HG03521 (cell line): ENCODE measurements around the gene POMP.

Experiments used
- ATAC-seq: cut with Tn5 transposase; IDR thresholded peaks from one replicate; pipeline ENCODE4 v1.9.1; 2021; ENCODE audit warnings: mild to moderate bottlenecking, moderate library complexity; ENCODE audit not compliant: unreplicated experiment

POMP gene, protein sequence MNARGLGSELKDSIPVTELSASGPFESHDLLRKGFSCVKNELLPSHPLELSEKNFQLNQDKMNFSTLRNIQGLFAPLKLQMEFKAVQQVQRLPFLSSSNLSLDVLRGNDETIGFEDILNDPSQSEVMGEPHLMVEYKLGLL

GRCh38 chr13:28658796-28659620, at the start of gene POMP:
Gene POMP, plus strand, starts transcription at chr13:28659130. Its CDS starts 55 bp downstream, at chr13:28659185.
- ATAC-seq: peak; percentile 88

DNA sequence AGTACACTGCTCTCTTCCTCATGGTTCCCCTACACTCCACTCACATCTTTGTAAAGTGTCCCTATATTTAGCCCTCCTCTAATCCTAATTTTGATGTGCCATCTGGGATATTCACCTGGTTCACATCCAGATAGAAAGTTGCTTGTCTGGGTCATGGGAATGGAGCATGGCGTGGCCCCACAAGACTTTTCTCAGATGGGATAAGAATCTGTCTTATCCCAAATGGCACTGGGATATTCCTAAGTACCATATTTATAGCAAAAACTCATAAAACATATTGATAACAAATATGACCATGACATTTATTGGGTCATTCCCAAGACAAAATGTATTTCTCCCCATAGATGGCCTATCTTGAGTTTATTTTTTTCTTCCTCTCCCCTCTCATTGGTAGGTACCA, 49.5 kb upstream of the POMP start:
- ATAC-seq: no peak

- no peak for ATAC-seq
Observed at GRCh38 chr13:28609926-28610325, 49.0 kb upstream of the POMP start.

- no peak for ATAC-seq
Observed at GRCh38 chr13:28610996-28611395, 47.9 kb upstream of the POMP start.

GRCh38 chr13:28611654-28612131, 47.2 kb upstream of the POMP start:
- no peak for ATAC-seq

DNA sequence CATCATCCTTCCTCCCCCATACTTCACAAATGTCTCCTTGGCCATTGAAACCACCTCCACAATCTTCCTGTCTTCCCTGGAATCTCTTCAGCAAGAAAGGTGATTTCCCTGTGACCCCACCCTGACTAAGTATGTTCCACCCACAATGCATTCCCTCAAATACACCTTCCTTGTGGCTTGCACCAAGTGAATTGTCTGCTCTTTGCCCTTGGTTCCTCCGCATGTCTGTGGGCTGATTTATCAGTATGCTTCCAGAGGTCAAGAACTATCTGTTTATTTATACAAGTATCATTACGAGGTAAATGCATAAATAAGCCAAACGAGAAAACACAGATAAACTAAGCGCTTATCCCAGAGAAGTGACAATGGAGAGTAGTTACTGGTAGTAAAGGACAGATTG, 45.4 kb upstream of the POMP start:
- ATAC-seq: no peak

- ATAC-seq: no peak
Observed at GRCh38 chr13:28615916-28616446, 42.9 kb upstream of the POMP start.

GRCh38 chr13:28618230-28618994, 40.5 kb upstream of the POMP start:
- no peak for ATAC-seq

DNA sequence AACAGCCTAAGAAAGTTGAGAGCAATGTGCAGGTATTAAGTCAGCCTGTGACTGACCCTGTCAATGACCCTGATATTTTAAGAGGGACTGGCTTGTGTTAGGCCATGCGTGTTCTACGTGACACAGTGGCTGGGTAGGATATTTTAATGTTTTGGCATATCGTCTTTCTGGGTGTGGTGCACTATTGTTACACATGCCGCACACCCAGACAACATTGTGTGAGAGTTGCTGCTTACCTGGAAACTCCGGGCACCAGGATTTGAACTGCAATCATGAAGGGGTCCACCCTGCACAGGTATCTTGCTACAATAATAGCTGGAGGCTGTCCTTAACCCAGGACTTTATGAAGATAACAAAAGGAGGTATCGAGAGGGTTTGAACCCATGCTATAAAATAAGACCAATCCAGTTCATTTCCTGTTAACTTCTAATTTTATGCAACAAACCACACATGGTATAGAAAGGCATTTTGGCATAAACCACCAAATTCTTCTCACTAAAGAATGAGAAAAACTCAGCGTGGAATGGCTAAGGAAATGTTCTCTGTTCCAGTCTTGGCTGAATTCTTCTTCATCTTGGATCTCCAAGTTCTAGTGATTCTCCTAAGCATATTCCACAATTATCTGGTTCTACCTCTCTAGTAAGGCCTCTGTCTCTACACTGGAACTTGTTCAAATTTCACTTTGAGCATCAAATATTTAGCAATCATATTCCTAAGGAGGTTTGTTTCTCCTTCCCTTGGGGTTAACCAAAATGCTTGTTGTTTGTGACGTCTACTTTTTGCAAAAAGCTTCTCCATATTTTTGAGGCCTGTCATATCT, 38.7 kb upstream of the POMP start:
- ATAC-seq: no peak

GRCh38 chr13:28621449-28621848, 37.5 kb upstream of the POMP start:
- ATAC-seq: no peak

GRCh38 chr13:28622286-28622685, 36.6 kb upstream of the POMP start:
- ATAC-seq: no peak

GRCh38 chr13:28623782-28624706, 34.9 kb upstream of the POMP start:
- ATAC-seq: no peak

GRCh38 chr13:28624707-28625432, 34.1 kb upstream of the POMP start:
- no peak for ATAC-seq

- no peak for ATAC-seq
Observed at GRCh38 chr13:28626266-28626665, 32.7 kb upstream of the POMP start.

GRCh38 chr13:28628241-28628640, 30.7 kb upstream of the POMP start:
- ATAC-seq: no peak

DNA sequence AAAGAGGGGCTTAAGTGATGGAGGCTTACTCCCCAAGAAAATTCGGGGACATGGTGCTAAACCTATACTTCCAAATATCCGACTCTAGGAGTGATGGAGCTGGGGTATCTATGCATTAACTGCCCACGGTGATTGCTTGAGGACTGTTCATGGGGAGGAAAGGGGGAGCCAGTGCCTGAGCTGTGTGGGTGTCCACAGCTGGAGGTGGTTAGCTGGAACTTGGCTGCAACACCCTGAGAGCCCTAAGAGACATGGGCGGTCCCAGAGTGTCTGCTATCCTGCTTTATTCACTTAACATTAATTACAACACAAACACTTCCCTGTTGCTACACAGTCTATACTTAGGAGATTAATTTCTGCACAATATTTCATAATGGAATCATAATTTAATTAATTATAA, 28.1 kb upstream of the POMP start:
- ATAC-seq: no peak

GRCh38 chr13:28631801-28632200, 27.1 kb upstream of the POMP start:
- ATAC-seq: no peak

DNA sequence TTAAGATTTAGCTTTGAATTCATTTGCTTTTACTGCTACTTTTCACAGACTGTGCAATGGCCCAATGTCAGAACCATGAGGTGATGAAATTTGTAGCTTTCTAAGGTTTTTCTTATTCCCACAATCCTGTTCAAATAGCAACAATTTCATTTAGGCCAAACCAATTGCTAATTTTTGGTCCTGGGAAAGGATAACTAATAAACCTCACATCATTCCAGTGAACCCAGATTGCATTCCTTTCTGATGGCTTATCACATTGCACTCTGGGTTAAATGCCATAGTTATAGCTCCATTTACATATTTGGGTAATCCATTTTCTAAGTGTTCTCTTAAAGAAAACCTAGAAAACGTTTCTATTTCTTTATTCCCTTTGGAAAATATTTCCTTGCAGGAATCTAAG, 22.9 kb upstream of the POMP start:
- no peak for ATAC-seq
